Gastrocnemius medialis (tissue), 4 donors: ENCODE results near the gene NFIA.

ENCODE experiments used
- CTCF ChIP-seq, 5 experiments: fragments of 450-650 bp in 3 of 5; fragments of 200-600 bp in 2 of 5; sonication (generic) in 2 of 5; IDR thresholded peaks in 4 of 5; conservative IDR thresholded peaks in 1 of 5; 1 replicate in 4 of 5; 2 replicates in 1 of 5; pipeline ENCODE4 v1.5.1; 2016 to 2019; ENCODE audit warnings: antibody characterized with exemption in 5 of 5, mild to moderate bottlenecking in 3 of 5, moderate library complexity in 3 of 5
- POLR2A ChIP-seq, 2 donors: fragments of 450-650 bp; IDR thresholded peaks; one replicate each; pipeline ENCODE4 v1.6.1; 2017; ENCODE audit warnings: antibody characterized with exemption in 2 of 2, mild to moderate bottlenecking in 2 of 2, moderate library complexity in 2 of 2

- no peak for TF ChIP-seq CTCF (IDR thresholded peaks at IDR 0.05 in 4 of 5, conservative IDR thresholded peaks at IDR 0.05 in 1 of 5)
- TF ChIP-seq POLR2A (IDR thresholded peaks at IDR 0.05), result no peak
Observed at GRCh38 chr1:61439234-61439633, 356.9 kb downstream of the NFIA start.
